NT2/D1 (cell line): ENCODE measurements around the gene LPIN2.

Experiments
- DNase-seq: peaks from one replicate; pipeline ENCODE4 v3.0.0-alpha.2; 2011; ENCODE audit warnings: low read depth, low spot score
- H3K27me3 ChIP-seq: 2 replicates; pipeline ENCODE4 v1.6.0; 2011; ENCODE audit warnings: mild to moderate bottlenecking; ENCODE audit not compliant: insufficient read length, insufficient read depth
- H3K36me3 ChIP-seq: 2 replicates; pipeline ENCODE4 v1.6.1; 2011; ENCODE audit warnings: mild to moderate bottlenecking, low read length, mixed read lengths; ENCODE audit not compliant: insufficient read depth, insufficient read length
- H3K4me1 ChIP-seq: 2 replicates; pipeline ENCODE4 v1.5.1; 2011; ENCODE audit not compliant: insufficient read depth, insufficient read length
- H3K4me3 ChIP-seq: 2 replicates; pipeline ENCODE4 v1.5.1; 2011; ENCODE audit warnings: low read depth; ENCODE audit not compliant: insufficient read length
- H3K9ac ChIP-seq: 2 replicates; pipeline ENCODE4 v1.6.0; 2011; ENCODE audit warnings: low read depth; ENCODE audit not compliant: insufficient read length
- H3K9me3 ChIP-seq: 2 replicates; pipeline ENCODE4 v1.5.1; 2011; ENCODE audit warnings: mild to moderate bottlenecking, low read length; ENCODE audit not compliant: insufficient read depth
- SUZ12 ChIP-seq: IDR thresholded peaks from 2 replicates; pipeline ENCODE4 v1.6.1; 2011; ENCODE audit not compliant: insufficient read length, insufficient read depth; ENCODE audit errors: extremely low read depth
- YY1 ChIP-seq: IDR thresholded peaks from 2 replicates; pipeline ENCODE4 v1.6.1; 2011; ENCODE audit not compliant: insufficient read length, insufficient read depth
- ZNF274 ChIP-seq: IDR thresholded peaks from 2 replicates; pipeline ENCODE4 v1.6.1; 2011; ENCODE audit warnings: mild to moderate bottlenecking, low read depth, low read length

Gene LPIN2

DNA sequence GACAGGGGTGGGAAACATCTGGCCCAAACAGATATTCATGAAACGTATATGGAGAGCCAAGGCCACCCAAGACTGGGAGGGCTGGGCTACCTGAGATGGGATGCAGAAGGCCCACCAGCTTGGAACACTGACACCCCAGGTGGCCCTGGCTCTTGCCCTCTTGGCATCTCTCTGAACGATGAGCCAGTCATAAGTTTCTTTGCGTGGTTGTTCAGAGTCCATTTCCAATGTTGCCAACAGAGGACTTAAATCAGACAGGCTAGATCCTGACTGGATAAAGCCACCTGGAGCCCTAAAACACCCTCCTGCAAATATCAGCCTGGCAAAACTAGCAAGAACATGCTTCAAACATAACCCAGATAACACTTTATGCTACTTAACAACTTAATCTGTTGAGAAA is 42.6 kb downstream of the LPIN2 start:
- Histone ChIP-seq H3K27me3 (no peaks in the 10 kb centered on the region), H3K4me1 (no peaks in the 10 kb centered on the region), H3K9me3 (no peaks in the 10 kb centered on the region), H3K4me3 (no peak overlapping the region), H3K36me3 (no peaks in the 10 kb centered on the region), H3K9ac (no peak overlapping the region)
- TF ChIP-seq YY1 (no peak), ZNF274 (no peak)
- no peak for DNase-seq

DNA sequence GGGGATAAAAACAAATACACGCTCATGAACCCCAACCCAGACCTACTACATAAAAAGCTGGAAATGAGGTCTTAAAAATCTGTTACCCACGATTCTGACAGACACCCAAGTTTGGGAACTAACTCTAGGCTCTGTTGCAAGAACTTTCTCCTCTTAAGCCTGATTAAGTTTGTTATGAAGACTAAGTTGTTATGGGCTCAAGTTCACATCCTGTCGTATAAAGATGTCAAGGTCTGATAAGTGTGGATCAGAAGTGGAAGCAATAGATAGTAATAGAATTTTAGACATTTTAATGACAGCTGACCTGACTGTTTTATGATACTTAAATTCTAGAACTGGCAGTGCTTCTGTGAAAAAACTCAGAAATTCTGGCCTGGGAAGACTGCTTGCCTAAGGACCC is 43.2 kb downstream of the LPIN2 start:
- no peaks in the 10 kb centered on the region for H3K9me3 ChIP-seq
- no peak overlapping the region for H3K4me3 ChIP-seq
- no peak overlapping the region for H3K9ac ChIP-seq
- DNase-seq = no peak
- TF ChIP-seq YY1 (no peak), ZNF274 (no peak), SUZ12 (no peak)
- H3K4me1 ChIP-seq = no peaks in the 10 kb centered on the region
- no peaks in the 10 kb centered on the region for H3K27me3 ChIP-seq
- H3K36me3 ChIP-seq = no peaks in the 10 kb centered on the region

DNA sequence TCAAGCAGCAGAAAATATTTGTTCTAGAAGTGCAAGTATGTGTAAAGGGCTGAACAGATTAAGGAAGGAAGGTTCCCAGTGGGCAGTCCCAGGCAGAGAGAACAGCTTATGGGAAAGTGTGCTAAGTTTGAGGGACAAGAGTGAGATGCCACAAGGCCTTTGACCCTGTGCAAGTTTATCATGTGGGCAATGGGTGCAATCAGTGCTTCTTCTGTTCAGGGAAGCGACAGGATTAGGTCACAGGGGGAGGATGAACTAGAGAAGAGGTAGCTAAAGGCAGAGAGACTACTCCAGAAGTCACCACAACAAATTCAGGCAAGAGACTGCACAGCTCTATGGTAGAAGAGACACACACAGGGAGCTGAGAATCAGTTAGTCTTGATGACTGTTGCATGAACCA is 44.3 kb downstream of the LPIN2 start:
- no peak for DNase-seq
- Histone ChIP-seq H3K9me3 (no peaks in the 10 kb centered on the region), H3K4me1 (no peaks in the 10 kb centered on the region), H3K4me3 (no peak overlapping the region), H3K9ac (no peak overlapping the region), H3K36me3 (no peaks in the 10 kb centered on the region), H3K27me3 (no peaks in the 10 kb centered on the region)
- no peak for TF ChIP-seq SUZ12

DNA sequence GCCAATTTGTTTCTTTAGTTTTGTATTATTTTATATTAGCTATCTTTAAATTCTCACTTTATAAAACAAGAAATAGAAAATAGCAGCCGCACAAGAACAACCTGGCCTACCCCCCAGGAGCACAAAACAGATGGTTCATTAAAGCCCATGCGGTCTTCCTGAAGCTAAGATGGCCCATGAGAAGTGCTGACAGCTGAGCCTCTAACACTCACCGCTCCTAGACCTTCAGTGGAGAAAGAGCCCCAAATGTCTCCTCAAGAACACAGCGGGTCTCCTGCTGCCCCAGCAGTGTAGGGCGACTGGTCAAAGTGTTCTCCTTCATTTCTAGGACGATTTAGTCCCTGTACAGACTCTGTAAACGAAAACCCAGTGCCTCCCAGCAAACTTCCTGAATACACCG is 45.1 kb downstream of the LPIN2 start:
- Histone ChIP-seq H3K4me1 (no peaks in the 10 kb centered on the region), H3K9me3 (no peaks in the 10 kb centered on the region), H3K27me3 (no peaks in the 10 kb centered on the region), H3K36me3 (no peaks in the 10 kb centered on the region), H3K4me3 (no peak overlapping the region), H3K9ac (no peak overlapping the region)
- no peak for TF ChIP-seq ZNF274
- no peak for TF ChIP-seq YY1
- no peak for TF ChIP-seq SUZ12
- no peak for DNase-seq

DNA sequence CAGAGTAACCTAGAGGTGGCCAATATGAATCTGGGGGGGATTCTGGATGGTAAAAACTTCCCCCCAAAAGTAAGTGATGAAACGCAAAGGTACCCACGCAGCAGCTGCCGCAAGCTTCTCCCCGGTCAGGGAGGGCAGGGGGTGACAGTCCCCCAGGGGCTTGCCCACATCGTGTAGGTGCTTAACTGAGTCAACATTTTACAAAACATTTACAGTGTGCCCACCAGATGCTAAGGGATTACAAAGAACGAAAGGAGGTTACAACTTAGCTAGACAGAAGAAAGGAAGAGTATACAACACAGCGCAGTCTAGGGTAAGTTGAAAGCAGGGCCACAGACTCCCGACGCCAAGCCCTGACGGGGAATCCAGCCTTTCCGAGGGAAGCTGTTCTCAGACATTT is 45.6 kb downstream of the LPIN2 start:
- TF ChIP-seq YY1 (no peak), SUZ12 (no peak), ZNF274 (no peak)
- no peak overlapping the region for H3K9ac ChIP-seq
- no peaks in the 10 kb centered on the region for H3K27me3 ChIP-seq

DNA sequence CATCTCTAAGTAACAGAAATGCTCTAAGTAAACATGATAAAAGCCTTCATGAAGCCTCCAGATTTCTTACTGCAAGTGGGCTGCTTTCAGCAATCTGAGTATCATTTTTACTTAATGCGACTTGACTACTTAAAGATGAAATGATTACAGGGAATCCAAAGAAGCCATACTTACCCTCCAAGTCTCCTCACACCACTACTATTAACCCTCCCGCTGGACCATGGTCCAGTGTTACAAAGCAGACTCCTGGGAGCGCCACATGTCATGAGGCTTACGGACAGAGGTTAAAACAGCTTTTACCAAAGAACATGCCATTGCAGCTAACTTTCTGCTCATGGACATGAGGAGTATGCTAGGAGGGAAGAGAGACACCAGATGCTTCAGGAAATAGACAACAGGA is 46.4 kb downstream of the LPIN2 start:
- no peaks in the 10 kb centered on the region for H3K27me3 ChIP-seq
- no peaks in the 10 kb centered on the region for H3K9me3 ChIP-seq
- no peak overlapping the region for H3K9ac ChIP-seq
- no peak for TF ChIP-seq SUZ12
- TF ChIP-seq ZNF274 = no peak
- no peak for TF ChIP-seq YY1
- H3K4me3 ChIP-seq = no peak overlapping the region
- no peaks in the 10 kb centered on the region for H3K4me1 ChIP-seq
- H3K36me3 ChIP-seq = no peaks in the 10 kb centered on the region
- DNase-seq = no peak

More for the DNA sequence above, 45.6 kb downstream of the LPIN2 start:
- H3K4me1 ChIP-seq = no peaks in the 10 kb centered on the region
- no peak overlapping the region for H3K4me3 ChIP-seq
- H3K9me3 ChIP-seq = no peaks in the 10 kb centered on the region
- DNase-seq = no peak
- H3K36me3 ChIP-seq = no peaks in the 10 kb centered on the region

DNA sequence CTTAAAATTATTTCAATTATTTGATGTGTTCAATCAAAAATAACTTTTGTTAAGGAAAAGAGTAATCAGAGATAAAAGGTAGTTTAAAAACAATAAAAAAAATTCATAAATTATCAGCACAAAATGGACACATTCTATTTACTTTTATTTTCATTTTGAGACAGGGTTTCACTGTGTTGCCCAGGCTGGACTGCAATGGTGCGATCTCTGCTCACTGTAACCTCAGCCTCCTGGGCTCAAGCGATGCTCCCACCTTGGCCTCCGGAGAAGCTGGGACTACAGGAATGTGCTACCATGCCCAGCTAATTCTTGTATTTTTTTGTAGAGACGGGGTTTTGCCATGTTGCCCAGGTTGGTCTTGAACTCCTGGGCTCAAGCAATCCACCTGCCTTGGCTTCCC is 47.1 kb downstream of the LPIN2 start:
- DNase-seq = no peak
- H3K4me1 ChIP-seq = no peaks in the 10 kb centered on the region
- no peaks in the 10 kb centered on the region for H3K36me3 ChIP-seq
- H3K4me3 ChIP-seq = no peak overlapping the region
- no peak overlapping the region for H3K9ac ChIP-seq
- no peaks in the 10 kb centered on the region for H3K27me3 ChIP-seq
- H3K9me3 ChIP-seq = no peaks in the 10 kb centered on the region
- TF ChIP-seq YY1 = no peak
- no peak for TF ChIP-seq ZNF274
- no peak for TF ChIP-seq SUZ12
